GM23248 (cell line): ENCODE measurements around the gene STAP1.
"Not testable (repeated sequence)": the region's sequence is repeated elsewhere in the genome, so short reads cannot be mapped to it uniquely, and the experiment has no call there.

ENCODE experiments used
- EZH2 ChIP-seq: fragments of 200-600 bp; sonication (generic); IDR thresholded peaks from 2 replicates; pipeline ENCODE4 v1.6.1; 2018; ENCODE audit warnings: antibody characterized with exemption, mild to moderate bottlenecking; ENCODE audit not compliant: insufficient read depth, poor library complexity, severe bottlenecking
- EZH2phosphoT487 ChIP-seq: fragments of 200-600 bp; sonication (generic); IDR thresholded peaks from 2 replicates; pipeline ENCODE4 v1.6.1; 2018; ENCODE audit warnings: antibody characterized with exemption, moderate library complexity, mild to moderate bottlenecking, low read depth; ENCODE audit not compliant: insufficient read depth

DNA sequence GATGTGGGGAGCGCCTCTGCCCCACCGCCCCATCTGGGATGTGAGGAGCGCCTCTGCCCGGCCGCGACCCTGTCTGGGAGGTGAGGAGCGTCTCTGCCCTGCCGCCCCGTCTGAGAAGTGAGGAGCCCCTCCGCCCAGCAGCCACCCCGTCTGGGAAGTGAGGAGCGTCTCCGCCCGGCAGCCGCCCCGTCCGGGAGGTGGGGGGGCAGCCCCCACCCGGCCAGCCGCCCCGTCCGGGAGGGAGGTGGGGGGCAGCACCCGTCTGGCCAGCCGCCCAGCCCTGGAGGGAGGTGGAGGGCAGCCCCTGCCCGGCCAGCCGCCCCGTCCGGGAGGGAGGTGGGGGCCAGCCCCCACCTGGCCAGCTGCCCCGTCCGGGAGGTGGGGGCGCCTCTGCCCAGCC lies 78.5 kb downstream of the STAP1 start:
- TF ChIP-seq EZH2, EZH2phosphoT487: not testable (repeated sequence)
